HG03571 (cell line): ENCODE data around the gene CCDC27.
"Not testable (repeated sequence)": the region's sequence is repeated elsewhere in the genome, so short reads cannot be mapped to it uniquely, and the experiment has no call there.

Experiments
- ATAC-seq: cut with Tn5 transposase; IDR thresholded peaks from one replicate; pipeline ENCODE4 v1.9.1; 2021; ENCODE audit not compliant: unreplicated experiment

CCDC27 gene

DNA sequence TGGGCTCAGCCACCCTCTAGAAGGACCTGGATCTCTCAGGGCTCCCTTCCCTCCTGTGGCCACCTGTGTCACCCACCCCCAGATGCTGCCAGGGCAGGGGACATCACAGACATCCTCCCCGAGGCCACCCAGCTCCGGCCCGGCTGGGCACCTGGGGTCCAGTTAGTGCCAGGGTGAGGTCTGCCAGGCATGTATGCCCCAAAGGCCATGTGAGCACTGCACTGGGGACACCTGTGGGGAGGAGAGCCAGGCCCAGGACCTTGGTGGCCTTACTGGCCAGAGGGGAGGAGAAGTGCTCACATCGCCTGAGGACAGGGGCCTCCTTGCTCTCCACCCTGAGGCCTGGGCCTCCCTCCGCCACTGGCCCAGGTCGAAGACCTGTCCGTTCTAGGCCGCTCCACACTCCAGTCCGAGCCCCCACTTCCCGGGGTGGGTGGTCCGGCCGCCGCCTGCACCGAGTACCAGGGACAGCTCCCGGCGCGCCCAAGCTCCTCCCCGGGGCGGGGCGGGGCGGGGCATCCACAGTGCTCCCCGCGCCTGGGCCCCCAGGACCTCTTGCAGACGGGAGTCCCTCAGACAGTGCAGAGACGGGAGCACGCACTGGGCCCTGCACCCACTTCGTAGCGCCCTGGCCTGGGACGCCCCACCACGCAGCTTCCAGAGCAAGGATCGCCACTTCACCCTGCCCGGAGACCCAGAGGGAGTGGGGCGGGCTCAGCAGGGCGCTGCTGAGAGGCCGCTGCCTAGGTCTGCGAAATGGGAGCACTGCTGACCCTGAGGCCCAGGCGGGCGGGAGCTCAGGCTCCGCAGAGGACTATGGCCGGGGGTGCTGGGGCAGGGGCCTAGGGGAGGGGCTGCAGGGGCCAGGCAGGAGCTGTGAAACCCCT lies 34.3 kb upstream of the CCDC27 start:
- no peak for ATAC-seq

DNA sequence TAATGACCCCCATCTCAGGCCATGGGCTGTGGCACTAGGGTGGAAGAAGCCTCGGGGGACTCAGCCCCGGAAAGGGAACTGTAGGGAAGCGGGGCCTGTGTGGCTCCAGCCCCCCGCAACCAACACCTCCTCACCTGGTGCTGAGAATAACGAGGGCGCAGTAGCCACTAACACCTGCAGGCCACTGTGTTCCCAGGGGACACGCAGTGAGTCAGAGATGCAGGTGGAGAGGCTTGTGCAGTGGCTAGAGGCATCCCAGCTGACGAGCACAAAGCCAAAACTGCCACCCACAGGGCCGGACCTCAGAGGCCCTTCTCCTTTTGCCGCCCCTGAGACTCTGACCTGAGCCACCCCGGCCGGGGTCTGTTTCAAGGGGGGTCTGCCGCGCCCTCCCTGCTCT lies 33.5 kb upstream of the CCDC27 start:
- no peak for ATAC-seq

DNA sequence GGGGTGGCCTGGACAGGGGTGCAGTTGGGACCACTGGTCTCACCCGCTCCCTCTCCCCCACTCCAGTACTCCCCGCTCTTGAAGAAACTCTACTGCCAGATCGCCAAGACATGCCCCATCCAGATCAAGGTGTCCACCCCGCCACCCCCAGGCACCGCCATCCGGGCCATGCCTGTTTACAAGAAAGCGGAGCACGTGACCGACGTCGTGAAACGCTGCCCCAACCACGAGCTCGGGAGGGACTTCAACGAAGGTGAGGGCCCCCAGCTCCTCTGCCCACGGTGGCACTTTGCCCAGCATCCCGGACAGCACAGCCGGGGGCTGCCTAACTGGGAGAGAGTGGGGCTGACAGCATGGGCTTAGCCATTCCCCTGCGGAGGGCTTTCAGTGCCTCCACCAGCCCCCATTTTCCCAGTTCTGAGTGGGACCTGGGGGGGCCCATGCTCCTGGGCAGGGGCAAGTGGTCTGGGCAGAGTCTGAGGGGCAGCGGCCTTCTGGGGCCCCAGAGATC lies 30.2 kb upstream of the CCDC27 start:
- no peak for ATAC-seq

DNA sequence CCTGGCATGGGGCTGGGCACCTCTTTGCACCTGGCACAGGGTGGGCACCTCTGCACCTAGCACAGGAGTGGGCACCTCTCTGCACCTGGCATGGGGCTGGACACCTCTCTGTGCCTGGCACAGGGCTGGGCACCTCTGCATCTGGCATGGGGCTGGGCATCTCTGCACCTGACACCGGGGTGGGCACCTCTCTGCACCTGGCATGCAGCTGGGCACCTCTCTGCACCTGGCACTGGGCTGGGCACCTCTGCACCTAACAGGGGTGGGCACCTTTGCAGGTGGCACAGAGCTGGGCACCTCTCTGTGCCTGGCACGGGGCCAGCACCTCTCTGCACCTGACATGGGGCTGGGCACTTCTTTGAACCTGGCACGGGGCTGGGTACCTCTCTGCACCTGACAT lies 29.4 kb upstream of the CCDC27 start:
- ATAC-seq = no peak

DNA sequence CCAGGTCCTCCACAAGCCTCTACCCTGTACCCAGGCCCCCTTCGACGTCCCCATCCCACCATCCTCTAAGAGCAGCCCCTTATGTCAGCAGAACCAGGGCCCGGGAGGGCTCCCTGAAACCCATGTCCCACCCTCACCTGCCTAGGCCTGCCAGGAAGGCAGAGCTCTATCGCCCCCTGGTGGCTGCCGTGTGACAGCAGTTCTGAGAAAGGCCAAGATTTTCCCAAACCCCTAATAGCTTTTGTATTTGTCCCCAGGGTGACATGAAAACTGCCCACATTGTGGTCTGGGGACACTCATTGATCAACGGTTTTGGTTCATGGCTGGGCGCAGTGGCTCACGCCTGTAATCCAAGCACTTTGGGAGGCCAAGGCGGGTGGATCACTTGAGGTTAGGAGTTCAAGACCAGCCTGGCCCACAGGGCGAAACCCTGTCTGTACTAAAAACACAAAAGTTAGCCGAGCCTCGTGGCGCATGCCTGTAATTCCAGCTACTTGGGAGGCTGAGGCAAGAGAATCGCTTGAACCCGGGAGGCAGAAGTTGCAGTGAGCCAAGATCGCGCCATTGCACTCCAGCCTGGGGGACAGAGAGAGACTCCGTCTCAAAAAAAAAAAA lies 27.7 kb upstream of the CCDC27 start:
- ATAC-seq = not testable (repeated sequence)

DNA sequence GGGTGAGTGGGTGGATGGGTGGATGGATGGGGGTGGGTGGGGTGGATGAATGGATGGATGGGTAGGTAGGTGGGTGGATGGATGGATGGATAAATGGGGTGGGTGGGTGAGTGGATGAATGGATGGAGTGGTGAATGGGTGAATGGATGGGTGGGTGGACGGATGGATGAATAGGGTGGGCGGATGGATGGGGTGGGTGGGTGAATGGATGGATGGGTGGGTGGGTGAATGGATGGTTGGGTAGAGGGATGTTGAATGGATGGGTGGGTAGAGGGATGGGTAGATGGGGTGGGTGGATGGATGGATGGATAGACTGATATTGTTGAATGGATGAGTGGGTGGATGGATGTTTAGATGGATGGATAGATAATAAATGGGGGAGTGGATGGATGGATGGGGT lies 26.9 kb upstream of the CCDC27 start:
- ATAC-seq = no peak

DNA sequence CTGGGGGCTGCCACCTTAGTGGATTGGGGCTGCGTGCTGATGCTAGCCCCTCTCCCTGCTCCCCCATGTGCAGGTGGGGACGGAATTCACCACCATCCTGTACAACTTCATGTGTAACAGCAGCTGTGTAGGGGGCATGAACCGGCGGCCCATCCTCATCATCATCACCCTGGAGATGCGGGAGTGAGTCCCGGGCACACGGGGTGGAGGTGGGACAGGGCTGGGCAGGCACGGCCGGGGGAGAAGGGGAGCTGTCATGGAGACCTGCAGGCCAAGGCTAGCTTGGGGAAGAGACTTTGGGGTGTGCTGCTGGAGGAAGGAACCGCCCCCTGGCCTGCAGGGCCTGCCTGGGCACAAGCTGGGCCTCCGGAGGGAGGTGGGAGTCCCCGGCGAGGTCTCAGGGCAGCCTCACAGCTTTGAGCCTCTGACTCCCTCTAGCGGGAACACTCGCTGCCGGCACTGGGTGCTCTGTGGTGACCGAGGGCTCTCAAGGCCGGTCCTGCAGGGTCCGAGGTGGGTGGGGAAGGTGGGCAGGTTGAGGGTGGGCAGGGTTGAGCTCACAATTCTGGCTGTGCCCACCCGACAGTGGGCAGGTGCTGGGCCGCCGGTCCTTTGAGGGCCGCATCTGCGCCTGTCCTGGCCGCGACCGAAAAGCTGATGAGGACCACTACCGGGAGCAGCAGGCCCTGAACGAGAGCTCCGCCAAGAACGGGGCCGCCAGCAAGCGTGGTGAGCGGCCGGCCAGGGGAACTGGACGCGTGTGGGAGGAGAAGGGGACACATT lies 25.0 kb upstream of the CCDC27 start:
- no peak for ATAC-seq

DNA sequence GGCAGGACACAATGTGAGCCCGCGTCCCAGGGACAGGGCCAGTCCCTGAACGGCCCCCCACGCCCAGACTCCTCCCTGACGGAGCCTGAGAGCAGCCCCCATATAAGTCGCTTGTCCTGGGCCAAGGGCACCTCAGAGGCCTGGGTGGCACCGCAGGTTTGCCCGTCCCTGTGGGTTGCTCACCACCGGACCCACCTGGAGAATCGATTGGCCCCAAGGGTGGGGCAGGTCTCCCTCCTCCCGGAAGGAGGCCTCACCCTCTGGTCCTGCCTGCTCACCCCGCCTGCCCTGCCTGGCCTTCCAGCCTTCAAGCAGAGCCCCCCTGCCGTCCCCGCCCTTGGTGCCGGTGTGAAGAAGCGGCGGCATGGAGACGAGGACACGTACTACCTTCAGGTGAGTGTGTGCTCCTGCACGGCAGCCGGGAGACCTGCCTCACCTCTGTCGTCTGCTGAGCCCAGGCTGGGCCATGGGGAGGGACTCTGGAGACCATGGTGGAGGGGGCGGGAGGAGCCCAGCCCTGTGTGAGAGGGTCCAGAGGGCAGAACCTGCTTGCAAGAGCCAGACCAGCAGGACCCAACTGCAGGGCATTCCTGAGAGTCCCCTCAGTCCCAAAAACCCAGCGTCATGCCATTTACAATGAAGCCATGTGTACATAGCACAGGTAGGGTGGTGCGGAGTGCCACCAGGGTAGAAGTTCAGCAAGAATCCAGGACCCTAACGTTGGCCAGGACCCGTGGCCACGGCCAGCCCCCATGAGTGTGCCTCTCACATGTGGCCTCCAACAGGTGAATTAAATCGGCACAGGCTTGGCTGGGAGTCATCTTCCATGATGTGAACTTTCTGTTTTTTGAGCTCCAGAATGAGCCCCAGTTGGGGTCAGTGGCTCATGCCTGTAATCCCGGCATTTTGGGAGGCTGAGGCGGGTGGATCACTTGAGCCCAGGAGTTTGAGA lies 24.1 kb upstream of the CCDC27 start:
- no peak for ATAC-seq

DNA sequence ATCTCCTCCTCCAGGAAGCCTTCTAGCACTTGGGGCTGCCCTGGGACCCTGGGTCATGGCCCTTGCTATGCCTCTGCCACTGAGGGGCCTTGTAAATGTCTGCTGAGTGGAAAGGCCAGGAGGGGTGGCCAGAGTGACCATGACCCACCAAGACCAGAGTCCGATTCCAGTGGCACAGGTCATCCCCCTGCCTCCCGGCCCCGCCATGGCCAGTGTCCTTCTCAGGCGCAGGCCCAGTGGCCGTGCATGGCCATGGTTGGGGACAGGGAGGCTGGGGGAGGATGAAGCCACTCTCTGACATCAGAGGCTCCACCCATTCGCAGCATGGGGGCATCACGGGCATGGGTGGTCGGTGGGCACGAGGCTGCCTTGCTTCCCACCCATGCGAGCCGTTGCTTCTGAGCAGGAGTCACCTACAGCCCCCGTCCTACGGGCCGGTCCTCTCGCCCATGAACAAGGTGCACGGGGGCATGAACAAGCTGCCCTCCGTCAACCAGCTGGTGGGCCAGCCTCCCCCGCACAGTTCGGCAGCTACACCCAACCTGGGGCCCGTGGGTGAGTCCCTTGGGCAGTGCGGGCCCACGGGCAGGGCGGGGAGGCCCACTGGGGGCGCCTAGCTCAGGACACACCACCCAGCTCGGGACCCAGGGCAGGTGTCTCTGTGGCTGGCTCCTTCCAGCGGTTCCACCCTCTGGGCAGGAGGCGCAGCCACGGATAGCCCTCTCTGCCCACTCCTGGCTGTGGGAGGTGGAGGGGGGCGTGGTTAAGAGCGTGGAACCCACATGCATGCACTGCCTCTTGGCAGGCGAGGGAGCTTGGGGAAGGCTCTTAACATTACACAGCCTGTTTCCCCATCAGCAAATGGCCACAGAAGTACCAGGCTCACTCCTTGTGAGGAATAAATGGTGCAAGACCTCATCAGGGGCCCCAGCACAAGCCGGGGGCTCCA lies 22.4 kb upstream of the CCDC27 start:
- no peak for ATAC-seq

DNA sequence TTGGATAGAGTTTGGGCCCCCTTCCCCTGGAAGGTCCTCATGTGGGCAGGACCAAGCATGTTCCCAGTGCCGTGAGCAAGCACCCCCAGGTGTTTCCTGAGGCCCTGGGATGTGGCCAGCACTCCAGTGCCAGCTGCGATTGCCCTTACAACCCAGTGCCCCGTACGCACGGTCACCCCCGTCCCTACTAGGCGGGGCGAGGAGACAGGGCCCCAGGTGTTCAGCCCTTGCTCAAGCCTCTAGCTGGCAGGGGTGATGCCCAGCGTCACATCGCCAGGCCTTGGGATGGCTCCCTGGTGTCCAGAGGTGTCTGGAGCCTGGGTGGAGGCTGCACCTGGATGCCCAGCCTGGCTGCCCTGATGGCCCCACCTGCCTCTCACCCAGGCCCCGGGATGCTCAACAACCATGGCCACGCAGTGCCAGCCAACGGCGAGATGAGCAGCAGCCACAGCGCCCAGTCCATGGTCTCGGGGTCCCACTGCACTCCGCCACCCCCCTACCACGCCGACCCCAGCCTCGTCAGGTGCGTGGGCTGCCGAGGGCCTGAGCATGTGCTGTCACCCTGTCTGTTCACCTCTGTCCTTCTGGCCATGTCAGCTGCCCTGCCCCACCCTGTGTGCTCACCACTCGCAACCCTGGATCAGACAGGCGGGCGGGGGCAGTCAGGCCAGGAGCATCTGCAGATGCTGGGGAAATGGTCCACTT lies 21.6 kb upstream of the CCDC27 start:
- no peak for ATAC-seq

DNA sequence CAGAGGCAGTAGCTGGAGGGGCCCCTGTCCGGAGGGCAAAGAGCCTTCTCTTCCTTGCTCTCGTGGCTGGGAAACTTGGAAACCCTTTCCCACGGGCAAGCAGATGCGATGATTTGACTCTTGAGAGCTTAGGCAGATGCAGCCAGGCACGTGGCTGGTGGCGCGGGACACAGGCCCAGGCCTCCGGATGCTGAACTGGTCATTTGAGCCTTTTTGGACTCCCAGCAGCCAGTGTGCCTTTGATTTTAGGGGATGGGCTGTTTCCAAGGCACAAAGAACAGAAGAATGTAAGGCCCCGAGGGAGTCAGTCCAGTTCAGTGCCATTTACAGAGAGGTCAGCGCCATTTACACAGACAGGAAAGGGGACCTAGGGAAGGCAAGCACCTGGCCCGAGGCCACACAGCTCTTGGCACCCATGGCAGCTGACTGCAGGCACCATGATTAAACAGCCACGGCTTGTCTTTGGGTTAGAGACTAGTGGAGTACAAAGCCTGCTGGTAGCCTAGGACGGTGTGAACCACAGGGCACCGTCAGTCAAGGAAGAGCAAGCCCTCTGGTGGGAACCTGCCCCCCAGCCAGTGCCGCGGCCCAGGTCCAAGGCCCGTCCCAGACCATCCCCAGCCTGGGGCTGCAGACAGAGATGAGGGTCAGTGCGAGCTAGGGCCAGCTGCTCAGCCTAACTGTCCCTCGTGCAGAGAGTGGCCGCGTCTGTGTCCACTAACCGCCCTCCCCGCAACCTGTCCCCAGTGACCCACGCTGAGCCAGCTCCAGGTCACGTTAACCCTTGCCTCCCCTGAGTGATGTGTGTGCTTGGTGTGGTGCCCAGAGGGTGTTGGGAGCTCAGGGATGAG lies 20.4 kb upstream of the CCDC27 start:
- no peak for ATAC-seq

DNA sequence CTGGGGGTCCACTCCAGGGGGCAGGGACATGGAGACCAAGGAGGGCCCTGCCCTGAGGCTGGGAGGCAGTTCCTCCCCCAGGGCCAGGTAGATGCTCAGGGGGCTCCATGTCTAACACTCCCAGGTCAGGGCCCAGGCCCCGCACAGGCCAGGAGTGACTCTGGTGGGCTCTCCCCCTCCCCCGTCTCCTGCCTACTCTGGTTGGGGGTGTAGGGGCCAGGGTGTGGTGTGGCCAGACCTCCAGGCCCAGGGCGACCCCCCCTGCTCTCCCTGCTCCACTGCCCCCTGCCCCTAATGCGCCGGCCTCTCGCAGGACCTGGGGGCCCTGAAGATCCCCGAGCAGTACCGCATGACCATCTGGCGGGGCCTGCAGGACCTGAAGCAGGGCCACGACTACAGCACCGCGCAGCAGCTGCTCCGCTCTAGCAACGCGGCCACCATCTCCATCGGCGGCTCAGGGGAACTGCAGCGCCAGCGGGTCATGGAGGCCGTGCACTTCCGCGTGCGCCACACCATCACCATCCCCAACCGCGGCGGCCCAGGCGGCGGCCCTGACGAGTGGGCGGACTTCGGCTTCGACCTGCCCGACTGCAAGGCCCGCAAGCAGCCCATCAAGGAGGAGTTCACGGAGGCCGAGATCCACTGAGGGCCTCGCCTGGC lies 19.7 kb upstream of the CCDC27 start:
- no peak for ATAC-seq

DNA sequence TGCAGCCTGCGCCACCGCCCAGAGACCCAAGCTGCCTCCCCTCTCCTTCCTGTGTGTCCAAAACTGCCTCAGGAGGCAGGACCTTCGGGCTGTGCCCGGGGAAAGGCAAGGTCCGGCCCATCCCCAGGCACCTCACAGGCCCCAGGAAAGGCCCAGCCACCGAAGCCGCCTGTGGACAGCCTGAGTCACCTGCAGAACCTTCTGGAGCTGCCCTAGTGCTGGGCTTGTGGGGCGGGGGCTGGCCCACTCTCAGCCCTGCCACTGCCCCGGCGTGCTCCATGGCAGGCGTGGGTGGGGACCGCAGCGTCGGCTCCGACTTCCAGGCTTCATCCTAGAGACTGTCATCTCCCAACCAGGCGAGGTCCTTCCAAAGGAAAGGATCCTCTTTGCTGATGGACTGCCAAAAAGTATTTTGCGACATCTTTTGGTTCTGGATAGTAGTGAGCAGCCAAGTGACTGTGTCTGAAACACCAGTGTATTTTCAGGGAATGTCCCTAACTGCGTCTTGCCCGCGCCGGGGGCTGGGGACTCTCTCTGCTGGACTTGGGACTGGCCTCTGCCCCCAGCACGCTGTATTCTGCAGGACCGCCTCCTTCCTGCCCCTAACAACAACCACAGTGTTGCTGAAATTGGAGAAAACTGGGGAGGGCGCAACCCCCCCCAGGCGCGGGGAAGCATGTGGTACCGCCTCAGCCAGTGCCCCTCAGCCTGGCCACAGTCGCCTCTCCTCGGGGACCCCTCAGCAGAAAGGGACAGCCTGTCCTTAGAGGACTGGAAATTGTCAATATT lies 19.0 kb upstream of the CCDC27 start:
- no peak for ATAC-seq

DNA sequence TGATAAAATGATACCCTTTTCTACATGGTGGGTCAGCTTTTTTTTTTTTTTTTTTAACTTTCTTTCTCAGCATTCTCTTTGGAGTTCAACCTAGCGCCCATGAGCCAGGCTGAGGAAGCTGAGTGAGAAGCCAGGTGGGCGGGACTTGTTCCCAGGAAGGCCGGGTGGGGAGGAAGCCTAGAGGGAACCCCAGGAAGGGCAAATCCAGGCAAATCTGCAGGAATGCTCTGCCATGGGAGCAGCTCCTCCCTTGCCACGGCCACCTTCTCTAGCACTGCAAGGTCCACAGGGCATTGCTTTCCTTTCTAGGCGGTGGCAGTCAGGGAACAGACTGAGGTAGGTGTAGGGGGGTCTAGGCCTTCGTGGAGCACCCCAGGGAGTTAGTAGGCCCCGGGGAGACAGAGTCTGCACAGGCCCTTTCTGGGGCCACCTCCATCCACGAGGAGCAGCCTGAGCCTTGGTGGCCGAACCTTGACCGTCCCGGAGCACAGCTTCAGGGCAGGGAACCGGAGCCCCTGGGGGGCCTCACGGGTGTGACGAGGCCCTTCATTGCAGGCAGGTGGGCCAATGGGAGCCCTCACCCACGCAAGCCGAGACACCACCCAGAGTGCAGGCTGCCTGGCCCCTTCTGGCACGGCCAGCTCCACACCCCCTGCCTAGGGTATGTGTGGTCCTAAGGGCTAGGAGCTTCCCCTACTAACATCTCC lies 18.2 kb upstream of the CCDC27 start:
- ATAC-seq = no peak

DNA sequence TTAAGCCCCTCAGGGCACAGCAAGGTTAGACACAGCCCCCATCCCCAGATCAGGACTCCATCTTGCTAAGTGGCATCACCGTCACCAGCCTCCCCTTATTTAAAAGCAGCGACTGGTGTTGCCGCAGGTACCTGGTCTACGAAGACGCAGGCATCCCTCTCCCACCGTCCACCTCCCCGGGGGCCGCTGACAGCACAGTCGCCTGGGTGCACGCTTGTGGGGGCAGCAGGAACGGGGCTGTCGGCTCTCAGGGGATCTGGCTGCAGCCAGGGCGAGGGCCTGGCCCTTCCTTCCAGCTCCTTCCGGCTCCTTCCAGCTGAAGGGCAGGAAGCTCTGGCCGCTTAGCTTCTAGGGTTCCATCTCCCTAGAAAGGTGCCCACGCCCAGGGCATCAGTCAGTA lies 17.6 kb upstream of the CCDC27 start:
- ATAC-seq = no peak
